Activated CD4-positive, alpha-beta T cell treated with anti-CD3 and anti-CD28 coated beads for 24 hours (primary cell): ENCODE results near the gene NOL9.
A peak's percentile ranks its signal among the peaks of the same experiment; 100 is the strongest.
"Not testable (repeated sequence)": the region's sequence is repeated elsewhere in the genome, so short reads cannot be mapped to it uniquely, and the experiment has no call there.

Experiments
- DNase-seq, 2 donors: peaks; one replicate each; pipeline ENCODE4 v3.0.0-alpha.2; 2020; ENCODE audit warnings: low read depth in 2 of 2

Gene NOL9

GRCh38 chr1:6554031-6554906, at the start of gene NOL9:
NOL9 (minus strand) TSS chr1:6554513; CDS start chr1:6554502, 11 bp downstream.
- DNase-seq: peak; percentile 92 to 93

- no peak for DNase-seq
Observed at GRCh38 chr1:6603238-6603914, 49.1 kb upstream of the NOL9 start.

DNA sequence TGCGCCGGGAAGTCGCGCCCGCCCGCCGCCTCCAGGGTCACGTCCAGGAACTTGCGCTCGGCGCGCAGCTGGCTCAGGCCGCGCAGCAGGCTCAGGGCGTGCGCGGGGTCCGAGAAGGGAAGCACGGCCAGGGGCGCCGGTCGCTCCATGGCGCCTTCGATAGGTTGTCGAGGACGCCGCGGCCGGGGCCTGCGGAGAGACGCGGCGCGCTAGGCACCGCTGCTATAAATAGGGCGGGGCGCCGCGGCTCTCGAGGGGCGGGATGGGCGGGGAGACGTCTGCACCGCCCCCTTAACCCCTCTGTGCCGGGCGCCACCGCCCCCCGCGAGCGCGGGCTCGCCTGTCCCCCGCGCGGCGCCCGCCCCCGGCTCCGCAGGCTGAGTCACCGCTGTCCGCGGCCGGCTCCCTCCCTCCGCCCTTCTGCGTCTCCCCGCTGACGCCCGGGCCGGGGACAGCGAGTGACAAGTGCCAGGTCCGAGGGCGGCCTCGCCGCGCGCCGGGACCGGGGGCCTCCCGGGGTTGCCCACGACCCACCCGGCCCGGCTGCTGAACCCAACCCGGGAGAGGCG, 48.4 kb upstream of the NOL9 start, which contains the start of gene KLHL21:
TSS of gene KLHL21 (minus strand) at position 201 of the 569 bp plus-strand sequence. CDS start at position 149, 52 bp downstream.
- peak; percentile 74 to 77 for DNase-seq

DNA sequence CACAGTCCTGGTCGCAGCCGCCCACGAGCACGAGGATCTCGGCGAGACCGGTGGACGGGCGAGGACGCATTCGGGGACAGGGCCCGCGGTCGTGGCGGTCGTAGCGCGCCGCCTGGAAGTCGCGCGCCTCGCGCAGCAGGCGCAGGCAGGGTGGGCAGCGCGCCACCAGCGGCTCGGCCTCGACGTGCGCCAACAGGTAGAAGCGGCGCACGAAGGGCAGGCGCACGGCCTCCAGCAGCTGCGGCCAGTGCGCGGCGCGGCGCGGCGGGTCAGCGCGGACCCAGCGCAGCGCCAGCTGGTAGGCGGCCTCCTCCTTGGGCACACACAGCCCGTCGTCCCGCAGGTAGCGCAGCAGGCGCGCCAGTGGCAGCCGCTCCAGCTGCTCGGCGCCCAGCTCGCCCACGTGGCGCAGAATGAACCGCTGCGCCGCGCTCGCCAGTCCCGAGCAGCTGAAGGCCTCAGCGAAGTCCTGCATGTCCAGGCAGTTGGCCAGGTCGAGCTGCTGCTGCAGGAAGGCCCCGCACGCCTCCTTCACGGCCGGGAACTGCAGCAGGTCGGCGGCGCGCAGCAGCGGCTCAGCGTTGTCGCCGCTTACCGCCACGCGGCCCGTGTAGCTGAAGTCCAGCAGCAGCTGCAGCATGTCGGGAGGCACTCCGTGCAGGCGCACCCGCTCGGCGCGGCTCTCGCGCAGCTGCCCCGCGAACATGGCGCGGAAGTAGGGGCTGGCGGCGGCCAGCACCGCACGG, 47.8 kb upstream of the NOL9 start:
- DNase-seq: no peak

GRCh38 chr1:6601049-6601922, 47.0 kb upstream of the NOL9 start:
- peak; percentile 73 to 75 for DNase-seq

- no peak for DNase-seq
Observed at GRCh38 chr1:6600410-6601048, 46.2 kb upstream of the NOL9 start.

GRCh38 chr1:6599991-6600390, 45.7 kb upstream of the NOL9 start:
- not testable (repeated sequence) for DNase-seq

DNA sequence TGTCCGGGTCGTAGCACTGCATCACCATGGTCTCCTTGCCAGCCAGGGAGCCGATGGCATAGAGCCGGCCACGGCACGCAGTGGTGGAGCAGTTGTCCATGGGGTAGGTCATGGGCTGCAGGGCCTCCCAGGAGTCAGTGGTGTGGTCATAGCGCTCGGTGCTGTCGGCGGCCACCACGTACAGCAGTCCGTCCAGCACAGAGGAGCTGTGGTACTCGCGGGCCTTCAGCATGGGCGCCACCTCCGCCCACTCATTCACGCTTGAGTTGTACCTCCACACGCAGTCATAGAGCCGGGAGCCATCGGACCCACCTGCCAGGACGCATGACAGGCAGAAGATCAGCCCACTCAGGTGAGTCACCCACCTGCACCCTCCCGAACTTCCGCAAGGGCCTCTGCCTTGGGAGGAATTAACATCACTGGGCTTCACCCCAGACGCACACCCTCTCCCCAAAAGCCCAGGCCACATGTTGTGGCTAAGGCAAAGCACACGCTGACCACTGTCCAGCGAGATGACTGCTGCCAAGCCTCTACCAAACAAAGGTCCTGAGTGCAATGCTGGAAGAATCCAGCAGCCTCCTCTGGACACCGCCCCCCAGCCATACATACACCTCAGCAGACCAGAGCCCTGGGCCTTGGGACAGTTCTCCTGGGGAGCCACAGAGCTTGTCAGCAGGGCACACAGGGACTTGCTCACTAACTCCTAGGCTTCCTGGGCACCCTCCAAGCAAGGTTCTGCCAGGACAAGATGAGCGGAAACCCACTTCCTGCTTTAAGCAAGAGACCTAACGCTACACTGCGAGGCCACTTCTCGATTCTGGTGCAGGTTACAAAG, 45.0 kb upstream of the NOL9 start:
- DNase-seq: no peak

DNA sequence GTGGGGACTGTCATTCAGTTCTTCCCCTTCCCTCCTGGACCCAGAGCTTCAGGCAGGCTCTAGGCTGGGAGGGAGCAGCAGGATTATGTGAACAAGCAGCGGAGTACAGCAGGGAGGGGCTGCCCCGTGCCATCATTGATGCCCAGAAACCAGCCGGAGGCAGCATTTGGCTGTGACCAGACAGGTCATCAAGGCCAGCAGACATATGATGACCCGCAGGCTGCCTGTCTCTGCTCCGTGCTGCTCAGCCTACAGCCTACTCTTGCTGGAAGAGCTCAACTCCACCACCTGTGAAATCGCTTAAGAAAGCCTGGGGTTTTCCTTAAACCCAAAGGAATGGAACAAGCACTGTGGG, 43.4 kb upstream of the NOL9 start:
- no peak for DNase-seq

- DNase-seq: no peak
Observed at GRCh38 chr1:6596886-6597776, 42.8 kb upstream of the NOL9 start.

DNA sequence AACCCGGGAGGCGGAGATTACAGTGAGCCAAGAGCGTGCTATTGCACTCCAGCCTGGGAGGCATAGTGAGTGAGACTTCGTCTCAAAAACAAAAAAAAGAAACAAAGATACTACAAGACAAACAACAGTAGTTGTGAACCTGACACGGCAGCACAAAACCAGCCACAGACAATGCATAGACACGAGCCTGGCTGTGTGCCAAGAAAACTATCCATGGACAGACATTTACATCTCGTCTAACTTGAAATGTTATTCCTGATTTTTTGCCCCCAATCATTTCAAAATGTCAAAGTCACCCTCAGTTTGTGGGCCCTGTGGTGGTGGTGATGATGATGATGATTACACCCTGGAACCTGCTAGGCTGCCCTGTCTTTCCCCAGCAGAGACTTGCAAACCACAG, 42.0 kb upstream of the NOL9 start:
- DNase-seq: no peak

DNA sequence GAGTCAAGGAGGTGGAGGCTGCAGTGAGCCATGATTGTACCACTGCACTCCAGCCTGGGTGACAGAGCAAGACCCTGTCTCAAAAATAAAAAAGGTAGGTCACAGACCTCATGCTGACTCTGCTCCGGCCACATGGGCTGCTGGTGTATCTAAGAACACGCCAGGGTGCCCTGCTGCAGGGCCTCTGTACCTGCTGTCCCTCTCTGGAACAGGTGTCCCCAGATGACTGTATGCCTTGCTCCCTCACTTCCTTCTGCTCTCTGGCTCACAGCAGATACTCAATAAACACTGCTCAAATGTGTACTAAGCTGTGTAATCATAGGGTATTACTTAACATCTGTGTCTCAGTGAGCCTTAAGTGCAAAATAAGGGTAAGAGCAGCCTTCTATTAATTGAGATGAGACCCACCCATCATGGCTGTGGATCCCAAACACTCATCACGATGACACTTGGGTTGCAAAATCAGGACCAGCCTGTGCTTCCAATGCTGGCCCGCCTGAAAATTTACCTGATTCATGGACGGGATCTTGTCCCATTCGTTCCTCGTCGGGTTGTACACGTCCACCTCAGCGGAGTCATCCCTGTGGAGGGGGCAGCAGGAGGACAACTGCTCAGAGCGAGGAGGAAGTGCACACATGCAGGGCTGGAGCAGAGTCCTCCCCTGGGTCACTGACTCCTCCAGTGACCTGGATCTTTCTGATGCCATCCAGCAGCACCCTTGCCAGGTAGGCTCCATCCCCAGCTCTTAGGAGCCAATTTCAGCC, 40.8 kb upstream of the NOL9 start:
- no peak for DNase-seq

- DNase-seq: no peak
Observed at GRCh38 chr1:6593810-6594209, 39.5 kb upstream of the NOL9 start.

DNA sequence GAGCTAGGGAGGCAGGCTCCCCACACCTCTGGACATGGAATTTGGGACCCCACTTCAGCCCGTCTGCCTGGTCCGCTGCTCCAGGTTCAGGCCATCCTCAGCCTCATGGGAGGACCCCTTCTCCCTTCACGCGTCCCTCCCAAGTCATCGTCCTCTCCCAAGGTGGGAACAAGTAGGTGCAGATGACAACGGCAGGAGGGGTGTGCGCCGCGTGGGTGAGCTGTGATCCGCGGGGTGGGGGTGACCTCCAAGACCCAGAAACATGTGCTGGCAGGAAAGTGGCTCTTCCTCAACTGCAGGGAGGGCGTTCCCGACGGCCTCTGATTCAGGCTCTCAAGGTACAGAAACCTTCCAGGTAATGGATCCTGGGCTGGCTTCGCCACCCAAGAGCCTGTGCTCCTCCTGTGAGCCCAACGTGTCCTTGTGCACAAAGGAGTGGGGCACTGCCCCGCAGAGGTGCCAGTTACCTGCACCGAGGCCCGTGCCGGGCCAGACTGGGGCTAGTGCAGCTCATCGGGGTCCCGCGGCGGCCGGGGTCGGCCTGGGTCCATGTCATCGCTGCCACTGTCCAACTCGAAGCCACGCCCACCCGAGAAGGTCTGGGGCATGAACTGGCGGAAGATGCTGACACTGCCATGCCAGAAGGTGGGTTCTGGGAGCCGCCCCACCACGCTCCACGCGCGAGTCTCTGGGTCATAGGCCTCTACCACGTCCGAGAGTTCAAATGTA, 38.7 kb upstream of the NOL9 start:
- no peak for DNase-seq

DNA sequence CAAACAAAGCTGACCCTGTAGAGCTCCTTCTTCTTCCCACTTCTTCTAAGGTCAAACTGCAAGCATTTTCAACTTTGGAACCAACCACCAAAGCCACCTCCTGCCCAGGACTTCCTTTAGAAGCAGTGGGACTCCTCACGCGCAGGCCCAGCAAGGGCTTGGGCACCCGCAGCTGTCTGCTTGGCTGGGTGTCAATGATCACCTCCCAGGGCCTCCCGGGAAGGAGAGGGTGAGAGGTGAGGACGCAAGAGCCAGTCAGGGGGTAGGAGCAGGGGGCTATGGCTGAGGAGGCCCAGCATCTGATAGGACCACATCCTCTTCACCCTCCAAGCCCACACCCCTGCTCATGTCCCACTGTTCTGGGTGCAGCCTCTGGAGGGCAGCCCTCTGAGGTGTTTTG, 38.1 kb upstream of the NOL9 start:
- DNase-seq: no peak

DNA sequence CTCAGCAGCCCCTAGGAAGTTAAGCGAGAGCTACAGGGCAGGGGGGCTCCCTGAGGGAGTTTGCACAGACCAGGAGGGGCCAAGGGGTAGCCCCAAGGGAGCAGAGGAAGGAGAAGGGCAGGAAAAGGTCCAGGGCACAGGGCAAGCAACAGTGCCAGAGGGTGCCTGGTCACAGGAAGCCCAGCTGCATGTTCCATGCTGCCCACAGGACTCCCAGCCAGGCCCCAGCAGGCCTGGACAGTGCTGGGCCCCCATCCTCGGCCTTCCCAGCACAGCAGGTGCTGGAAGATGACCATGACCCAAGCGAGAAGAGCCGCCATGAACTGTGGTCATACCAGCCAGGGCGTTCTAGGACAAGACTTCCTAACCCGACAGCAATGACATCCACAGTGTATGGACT, 37.3 kb upstream of the NOL9 start:
- no peak for DNase-seq

- no peak for DNase-seq
Observed at GRCh38 chr1:6591222-6591621, 36.9 kb upstream of the NOL9 start.
